Stimulated activated CD8-positive, alpha-beta memory T cell treated with anti-CD3 and anti-CD28 coated beads, Interleukin-15, amount 100 ng/mL, for 4 hours (primary cell): ENCODE measurements around the gene SSBP4.
"Not testable (repeated sequence)": the region's sequence is repeated elsewhere in the genome, so short reads cannot be mapped to it uniquely, and the experiment has no call there.

Source experiments
- DNase-seq, 2 donors: peaks; one replicate each; pipeline ENCODE4 v3.0.0-alpha.2; 2020; ENCODE audit warnings: low read depth in 2 of 2

SSBP4 gene

GRCh38 chr19:18419195-18419698, at the start of gene SSBP4:
SSBP4 (plus strand) TSS chr19:18419398; CDS start chr19:18419649, 251 bp downstream.
- peak in 1 of 2 donors; percentile 47 for DNase-seq

- no peak for DNase-seq
Observed at GRCh38 chr19:18373407-18373891, 45.7 kb upstream of the SSBP4 start.

GRCh38 chr19:18373892-18374629, 45.1 kb upstream of the SSBP4 start:
- DNase-seq, result peak; percentile 24 to 50

GRCh38 chr19:18377026-18377425, 42.2 kb upstream of the SSBP4 start:
- no peak for DNase-seq

GRCh38 chr19:18379803-18380747, 39.1 kb upstream of the SSBP4 start:
- no peak for DNase-seq

GRCh38 chr19:18380843-18381242, 38.4 kb upstream of the SSBP4 start:
- no peak for DNase-seq

- DNase-seq, result not testable (repeated sequence)
Observed at GRCh38 chr19:18383622-18384021, 35.6 kb upstream of the SSBP4 start.

- DNase-seq, result no peak
Observed at GRCh38 chr19:18384775-18385174, 34.4 kb upstream of the SSBP4 start.

GRCh38 chr19:18385359-18385674, 33.9 kb upstream of the SSBP4 start:
- DNase-seq, result no peak

- no peak for DNase-seq
Observed at GRCh38 chr19:18385675-18386542, 33.3 kb upstream of the SSBP4 start, which contains the start of gene GDF15. GDF15 (plus strand) TSS chr19:18386158; CDS start chr19:18386190, 32 bp downstream.

- no peak for DNase-seq
Observed at GRCh38 chr19:18386543-18387271, 32.5 kb upstream of the SSBP4 start.

GRCh38 chr19:18388100-18388959, 30.9 kb upstream of the SSBP4 start:
- DNase-seq, result peak; percentile 43 to 59

- DNase-seq, result no peak
Observed at GRCh38 chr19:18388960-18389725, 30.1 kb upstream of the SSBP4 start.

GRCh38 chr19:18389726-18390064, 29.5 kb upstream of the SSBP4 start:
- DNase-seq, result no peak

- DNase-seq, result no peak
Observed at GRCh38 chr19:18390065-18390907, 28.9 kb upstream of the SSBP4 start.

- DNase-seq, result no peak
Observed at GRCh38 chr19:18391509-18392075, 27.6 kb upstream of the SSBP4 start.

- no peak for DNase-seq
Observed at GRCh38 chr19:18392417-18392816, 26.8 kb upstream of the SSBP4 start.

- DNase-seq, result no peak
Observed at GRCh38 chr19:18392926-18393325, 26.3 kb upstream of the SSBP4 start.
